Measurements from ENCODE around the gene BFAR. TPM values are rescaled to one million over a fixed set of nuclear protein-coding genes. Genes with fewer than 3 reads are reported as not detected.

Gene BFAR
- total and polyA plus RNA-seq, 10 of the 15 experiments (the other 5 are each of a cell fraction or from before 2014, with no cell fraction given): 34.6 to 62.0 (median 43.4) TPM

- TF ChIP-seq PRDM15 (CRISPR knock-in tag; IDR thresholded peaks at IDR 0.05) (no peak), SKIL (IDR thresholded peaks at IDR 0.05; ENCODE audit: low read depth, poor library complexity, severe bottlenecking) (no peak), PAX8 (IDR thresholded peaks at IDR 0.05) (no peak), MLLT1 (IDR thresholded peaks at IDR 0.05) (no peak), ATF7 (IDR thresholded peaks at IDR 0.05; ENCODE audit: low read depth) (no peak; the same call in 1 of the 2 replicates), PML (IDR thresholded peaks at IDR 0.05; ENCODE audit: low read length) (no peak), CREM (IDR thresholded peaks at IDR 0.05; ENCODE audit: low read depth) (no peak), CUX1 (IDR thresholded peaks at IDR 0.05; ENCODE audit: insufficient replicate concordance, low read depth, low read length) (no peak)
- TF ChIP-seq, protein P1, sequence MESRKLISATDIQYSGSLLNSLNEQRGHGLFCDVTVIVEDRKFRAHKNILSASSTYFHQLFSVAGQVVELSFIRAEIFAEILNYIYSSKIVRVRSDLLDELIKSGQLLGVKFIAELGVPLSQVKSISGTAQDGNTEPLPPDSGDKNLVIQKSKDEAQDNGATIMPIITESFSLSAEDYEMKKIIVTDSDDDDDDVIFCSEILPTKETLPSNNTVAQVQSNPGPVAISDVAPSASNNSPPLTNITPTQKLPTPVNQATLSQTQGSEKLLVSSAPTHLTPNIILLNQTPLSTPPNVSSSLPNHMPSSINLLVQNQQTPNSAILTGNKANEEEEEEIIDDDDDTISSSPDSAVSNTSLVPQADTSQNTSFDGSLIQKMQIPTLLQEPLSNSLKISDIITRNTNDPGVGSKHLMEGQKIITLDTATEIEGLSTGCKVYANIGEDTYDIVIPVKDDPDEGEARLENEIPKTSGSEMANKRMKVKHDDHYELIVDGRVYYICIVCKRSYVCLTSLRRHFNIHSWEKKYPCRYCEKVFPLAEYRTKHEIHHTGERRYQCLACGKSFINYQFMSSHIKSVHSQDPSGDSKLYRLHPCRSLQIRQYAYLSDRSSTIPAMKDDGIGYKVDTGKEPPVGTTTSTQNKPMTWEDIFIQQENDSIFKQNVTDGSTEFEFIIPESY (IDR thresholded peaks at IDR 0.05): no peak
- TF ChIP-seq, protein P2, sequence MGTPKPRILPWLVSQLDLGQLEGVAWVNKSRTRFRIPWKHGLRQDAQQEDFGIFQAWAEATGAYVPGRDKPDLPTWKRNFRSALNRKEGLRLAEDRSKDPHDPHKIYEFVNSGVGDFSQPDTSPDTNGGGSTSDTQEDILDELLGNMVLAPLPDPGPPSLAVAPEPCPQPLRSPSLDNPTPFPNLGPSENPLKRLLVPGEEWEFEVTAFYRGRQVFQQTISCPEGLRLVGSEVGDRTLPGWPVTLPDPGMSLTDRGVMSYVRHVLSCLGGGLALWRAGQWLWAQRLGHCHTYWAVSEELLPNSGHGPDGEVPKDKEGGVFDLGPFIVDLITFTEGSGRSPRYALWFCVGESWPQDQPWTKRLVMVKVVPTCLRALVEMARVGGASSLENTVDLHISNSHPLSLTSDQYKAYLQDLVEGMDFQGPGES (IDR thresholded peaks at IDR 0.05): no peak
Measured at GRCh38 chr16:14632693-14633569, at the start of gene BFAR (continued).

Measured in GM12878 (cell line).